Kasumi-1 (cell line): Measurements from ENCODE around the gene CHIA.

Experiments used
- DNase-seq, 2 experiments: peaks; one replicate each; lab custom pipeline; 2025; lab: John Stamatoyannopoulos, UW

Gene CHIA

DNA sequence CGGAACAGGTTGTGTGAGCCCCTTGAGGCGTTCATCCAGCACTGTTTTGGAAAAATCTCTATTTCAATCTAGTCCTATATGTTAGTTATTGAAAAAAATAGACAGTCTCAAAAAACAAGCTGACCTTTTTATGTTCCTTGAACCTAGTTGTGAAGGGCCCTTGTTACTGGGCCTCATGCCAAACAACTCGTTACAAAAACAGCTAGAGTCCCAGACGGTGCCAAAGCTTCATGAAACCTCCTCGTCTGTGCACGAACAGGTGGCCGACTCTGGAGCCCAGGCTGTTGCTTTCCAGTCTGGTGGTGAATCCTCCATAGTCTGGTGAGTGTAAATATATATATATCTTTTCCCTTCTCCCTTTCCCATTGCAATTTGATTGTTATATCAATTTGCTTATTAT lies at the start of gene CHIA:
CHIA (plus strand) TSS at position 222 of the 400 bp plus-strand sequence. CDS start 19,617 bp downstream, outside the sequence.
- DNase-seq: no peak

DNA sequence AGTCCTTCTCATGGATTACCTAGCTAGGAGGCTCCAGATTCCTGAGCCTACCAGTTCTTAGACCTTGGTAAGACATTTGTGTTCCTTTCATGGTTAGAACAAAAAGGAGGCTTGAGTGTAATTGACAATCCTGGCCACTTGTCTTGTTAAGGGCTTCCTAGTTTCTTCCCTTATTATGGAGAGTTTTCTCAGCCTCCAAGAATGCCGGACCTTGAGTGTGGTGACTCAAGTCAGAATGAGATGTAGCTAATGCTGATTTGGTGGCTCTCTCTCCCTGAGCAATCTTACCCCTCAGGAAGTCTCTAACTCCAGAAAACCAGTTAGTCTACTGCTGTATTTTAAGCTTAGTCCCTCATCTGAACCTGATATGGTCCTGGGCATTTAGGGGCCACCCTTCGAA lies 48.9 kb upstream of the CHIA start:
- no peak for DNase-seq

DNA sequence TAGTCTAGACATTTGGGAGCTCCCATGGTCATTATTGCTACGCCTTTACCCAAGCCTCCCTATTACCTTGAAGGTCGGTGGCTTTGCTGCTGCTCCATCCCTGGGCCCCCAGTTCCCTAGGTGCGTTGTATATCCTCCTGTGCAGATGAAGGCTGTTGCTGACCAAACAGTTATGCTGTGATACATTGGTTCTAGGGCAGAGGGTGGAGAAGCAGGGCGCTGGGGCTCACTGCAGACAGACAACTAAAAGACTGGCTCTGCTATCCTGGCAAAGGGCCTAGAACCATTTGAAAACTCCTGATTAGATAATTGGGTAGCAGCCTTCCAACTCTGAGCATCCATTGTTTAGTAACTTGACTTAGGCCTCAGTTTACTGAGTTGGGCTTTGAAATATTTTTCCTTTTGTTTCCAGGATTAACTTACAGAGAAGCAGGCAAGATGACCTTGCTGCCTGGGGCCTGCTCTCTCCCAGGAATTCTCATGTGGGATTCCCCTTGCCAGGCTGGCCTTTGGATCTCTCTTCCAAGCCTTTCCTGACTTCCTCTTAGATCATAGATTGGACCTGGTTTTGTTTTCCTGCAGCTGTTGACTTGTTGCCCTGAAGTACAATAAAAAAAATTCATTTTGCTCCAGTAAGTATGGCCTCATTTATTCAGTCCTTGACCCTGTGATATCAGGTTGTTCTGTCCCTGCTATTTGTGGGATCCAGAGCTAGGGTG lies 47.7 kb upstream of the CHIA start:
- DNase-seq: no peak

DNA sequence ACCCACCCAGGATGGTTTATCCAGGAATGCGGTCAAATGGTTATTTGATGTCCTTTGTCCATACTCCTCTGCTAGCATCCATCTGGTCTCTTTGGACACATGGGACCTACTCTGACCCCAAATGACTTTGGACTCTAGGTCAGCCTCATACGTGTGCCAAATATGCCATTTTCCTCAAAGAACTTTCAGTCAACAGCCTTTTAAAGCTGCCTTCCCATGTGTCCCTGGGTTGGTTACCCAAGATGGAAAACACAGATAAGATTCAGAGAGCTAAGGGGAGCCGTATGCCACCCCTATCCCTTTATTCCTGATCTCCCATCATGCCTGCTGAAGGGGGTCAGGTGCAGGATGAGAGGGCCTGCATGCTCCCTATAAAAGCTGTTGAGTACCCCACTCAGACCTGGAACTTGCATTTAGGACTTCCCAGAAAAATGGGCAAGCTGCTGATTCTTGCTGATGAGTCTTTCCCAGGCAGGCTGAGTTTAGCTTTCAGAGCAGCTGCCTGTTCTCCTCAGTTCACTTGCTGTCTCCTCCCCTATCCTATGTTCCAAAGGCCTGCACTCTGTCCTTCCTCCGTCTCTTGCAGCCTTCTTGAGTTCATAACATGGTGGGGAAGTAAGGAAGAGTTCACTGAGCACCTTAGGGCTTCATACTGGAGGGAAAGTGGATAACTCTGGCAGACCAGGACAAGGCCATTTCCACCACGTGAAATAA lies 43.4 kb upstream of the CHIA start:
- DNase-seq: no peak

DNA sequence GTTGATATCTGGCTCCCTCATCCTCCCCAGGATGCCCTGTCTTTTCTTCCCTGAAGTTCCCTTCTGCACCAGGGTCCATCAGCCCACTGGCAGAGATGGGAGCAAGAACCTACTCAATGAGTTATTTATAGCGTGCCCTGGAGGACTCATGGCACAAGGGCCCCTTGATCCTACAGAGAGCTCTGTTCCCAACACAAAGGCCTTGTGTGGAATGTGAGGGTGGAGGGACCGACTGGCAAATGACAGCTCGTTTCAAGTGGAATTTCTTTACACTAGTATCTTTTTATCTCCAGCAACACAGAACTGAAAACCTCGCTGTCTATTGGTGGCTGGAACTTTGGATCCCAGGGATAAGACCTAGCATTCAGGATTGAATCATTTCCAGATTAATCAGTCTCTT lies 40.7 kb upstream of the CHIA start:
- no peak for DNase-seq

DNA sequence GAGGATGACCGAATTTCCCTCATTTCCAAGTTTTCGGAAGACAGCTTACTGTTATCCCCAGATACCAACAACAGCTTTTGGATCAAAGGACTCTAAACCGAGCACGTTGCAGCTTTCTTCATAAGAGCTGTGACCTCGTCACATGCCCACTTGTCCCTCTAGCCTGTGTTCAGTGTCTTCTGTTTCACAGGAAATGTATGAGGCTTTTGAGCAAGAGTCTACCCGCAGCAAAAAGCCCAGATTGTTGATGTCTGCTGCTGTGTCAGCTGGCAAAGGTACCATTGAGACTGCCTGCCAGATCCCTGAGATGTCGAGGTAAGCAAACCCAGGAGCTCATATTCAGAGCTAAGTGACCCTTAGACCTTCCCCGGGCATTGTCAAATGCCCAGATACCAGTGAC lies 39.1 kb upstream of the CHIA start:
- no peak for DNase-seq

DNA sequence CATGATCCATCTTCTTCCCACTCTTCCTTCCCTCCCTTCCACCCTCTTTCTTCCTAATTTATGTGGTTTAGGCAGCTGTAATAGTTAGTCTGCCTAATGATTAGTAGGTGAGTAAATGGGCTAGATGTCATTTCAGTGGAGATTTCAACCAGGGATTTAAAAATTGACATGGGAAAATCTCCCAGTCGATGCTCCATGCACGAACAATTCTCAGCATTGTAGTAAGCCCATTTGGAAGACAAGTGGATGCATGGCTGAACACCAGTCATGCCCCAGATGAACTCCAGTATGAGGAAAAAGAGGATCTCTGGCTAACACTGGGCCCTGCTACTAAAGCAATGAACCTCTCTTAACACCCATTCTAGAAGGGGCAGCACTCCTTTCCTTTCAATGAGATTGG lies 37.9 kb upstream of the CHIA start:
- DNase-seq: no peak

DNA sequence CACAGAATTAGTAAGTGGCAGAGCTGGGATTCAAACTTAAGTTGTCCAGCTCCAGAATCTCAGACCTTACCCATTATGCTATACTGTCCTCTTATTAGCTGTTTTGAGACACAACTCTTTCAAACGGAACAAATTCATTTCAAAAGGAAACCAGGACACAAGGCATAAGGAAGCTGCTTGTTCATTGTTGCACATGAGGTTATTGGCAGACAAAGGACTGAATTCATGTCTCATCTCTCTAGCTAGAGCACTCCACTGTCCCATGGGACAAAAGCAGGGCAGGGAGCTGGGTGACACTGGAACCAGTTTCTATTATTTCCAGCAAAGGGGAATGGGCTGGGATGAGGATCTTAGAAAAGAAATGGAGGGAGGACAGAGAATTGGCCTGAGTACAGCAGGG lies 36.8 kb upstream of the CHIA start:
- DNase-seq: no peak

DNA sequence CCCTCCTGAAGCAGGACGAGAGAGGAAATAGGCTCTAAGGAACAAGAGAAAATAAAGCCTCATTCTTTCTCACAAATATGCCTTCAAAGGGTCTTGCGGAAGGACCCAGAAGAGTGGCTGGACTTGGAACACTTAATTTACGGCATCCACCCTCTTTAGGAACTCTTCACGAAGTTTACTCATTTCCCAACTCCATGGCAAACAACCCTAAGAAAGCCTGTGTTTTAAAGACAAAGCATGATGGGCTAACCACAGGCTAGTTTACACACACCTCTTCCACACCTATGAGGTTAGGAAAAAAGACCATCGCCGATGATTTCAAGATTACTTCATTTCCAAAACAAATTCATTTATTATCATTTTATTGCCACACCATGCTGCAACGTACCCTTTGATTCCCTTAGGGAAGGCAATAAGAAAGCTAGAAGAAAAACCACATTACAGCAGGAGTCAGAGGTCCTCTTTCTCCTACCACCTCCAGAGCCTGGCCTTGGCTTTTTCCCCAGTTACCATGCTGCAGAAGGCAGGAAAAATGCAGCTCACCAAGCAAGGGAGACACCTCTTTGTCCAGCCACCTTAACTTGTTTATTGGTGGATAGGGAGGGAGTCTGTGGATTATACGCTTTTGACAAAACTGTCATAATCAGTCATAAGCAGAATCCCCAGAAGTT lies 33.5 kb upstream of the CHIA start:
- DNase-seq: no peak

DNA sequence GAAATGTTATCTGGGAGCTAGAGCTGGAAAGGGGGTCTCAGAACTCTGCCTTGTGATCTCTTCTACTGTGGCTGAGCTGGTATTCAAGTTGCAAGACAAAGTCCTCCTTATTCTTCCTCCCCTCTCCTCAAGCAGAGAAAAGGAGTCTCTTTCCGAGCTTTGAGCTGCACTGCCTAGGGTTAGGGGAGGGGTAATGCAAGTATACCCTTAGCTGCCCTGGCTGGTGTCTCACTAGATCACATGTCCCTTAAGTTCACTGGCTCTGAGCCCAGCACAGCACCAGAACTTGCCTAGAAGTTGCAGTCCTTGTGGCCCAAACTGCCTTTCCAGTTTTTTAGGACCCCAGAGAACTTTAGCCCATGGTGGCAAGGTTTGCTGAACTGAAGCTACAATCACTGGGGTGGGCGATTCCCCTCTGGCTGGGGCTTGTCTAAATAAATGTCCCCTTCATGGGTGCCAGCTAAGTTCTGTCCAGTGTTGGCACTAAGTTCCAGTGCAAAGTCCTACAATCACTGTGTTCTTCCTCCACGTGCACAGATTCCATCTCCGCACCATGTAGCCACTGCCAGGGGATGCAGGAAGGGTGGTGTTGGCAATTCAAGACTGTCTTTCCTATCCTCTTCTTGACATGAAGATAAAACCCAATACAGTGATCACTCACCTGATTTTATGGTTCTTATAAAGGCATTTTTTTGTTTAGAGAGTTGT lies 22.7 kb upstream of the CHIA start:
- DNase-seq: no peak

DNA sequence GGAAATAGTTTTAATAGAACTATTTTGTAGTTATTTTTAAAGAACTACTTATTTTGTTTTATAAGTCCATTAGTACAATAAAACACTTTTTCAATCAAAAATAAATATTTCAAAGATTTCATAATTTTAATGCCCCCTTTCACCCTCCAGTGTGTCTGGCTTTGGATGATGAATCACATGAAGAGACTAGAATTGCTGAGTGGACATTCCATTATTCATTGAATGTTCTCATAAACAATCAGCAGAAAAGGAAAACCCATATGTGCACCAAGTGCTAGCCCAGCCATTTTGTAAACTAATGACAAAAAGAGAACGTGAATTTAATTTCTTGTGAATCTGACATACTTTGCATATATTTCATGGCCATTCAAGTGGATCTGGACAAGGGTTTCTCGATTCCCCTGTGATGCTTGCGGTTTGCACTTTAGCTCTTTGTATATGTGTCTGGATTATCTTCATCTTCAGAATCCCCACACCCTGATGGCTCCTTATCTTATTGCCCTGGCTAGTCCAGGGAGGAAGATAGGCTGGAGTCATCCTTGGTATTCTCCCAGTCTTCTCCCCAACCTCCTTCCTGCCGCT lies 20.7 kb upstream of the CHIA start:
- DNase-seq: no peak

DNA sequence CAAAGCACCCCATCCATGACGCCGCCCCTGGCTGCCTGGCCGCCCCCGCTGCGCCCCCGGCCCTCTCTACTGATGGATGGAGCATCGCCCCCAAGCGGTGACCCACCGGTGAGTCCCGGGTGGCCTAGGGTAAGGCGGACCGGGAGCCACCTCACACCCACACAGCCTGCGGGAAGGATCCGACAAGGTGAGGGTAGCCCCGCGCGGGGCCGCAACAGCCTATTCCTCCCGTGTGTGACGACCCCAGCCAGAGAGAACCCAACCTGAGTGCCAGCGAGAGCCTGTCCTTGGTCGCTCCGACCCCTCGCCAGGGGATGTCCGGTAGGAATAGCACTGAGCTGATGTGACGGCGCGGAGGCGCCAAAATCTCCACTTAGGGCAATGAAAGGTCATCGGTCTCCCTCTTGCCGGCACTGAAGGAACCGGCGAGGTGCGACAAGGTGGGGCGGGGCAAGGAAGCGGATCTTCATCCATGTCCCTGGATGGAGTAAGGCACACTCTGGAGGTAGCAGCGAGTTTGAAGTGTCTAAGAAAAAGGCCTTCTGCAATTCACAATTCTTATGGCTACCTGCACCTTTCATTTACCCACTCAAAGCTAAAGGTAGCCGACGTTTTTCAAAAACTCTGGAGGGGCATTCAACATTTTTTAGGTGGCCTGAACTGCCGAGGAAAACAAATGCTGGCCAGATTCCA lies 19.7 kb upstream of the CHIA start:
- DNase-seq: no peak

DNA sequence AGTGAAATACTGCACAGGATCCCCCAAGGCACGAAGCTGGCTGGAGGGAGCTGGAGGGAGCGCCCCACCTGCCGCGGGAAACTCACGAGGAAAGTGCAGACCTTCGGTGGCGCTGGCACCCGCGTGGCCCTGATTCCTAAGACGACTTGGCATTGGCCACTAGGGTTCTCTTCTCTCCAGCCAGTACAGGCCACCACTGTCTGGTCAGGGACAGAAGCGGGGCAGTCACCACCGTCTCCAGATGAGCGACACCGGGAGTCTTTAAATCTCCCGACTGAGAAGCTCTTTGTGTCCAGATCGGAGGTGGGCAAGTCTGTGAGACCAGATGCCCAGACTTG lies 19.2 kb upstream of the CHIA start:
- DNase-seq: no peak

DNA sequence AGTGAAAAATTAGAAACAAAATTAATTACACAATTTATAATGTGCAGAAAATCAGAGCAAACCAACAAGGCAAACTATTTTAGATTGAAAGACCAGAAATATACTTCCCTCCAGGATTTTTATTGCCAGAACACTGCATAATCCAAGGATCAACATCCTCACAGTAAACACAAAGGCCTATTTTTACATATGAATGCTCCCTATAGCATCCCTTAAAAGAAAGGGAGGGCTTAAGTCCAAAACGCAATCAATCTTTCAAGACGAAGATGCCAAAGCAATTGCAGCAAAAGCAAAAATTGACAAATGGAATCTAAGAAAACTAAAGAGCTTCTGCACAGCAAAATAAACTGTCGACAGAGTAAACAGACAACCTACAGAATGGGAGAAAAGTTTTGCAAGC lies 18.6 kb upstream of the CHIA start:
- DNase-seq: no peak

DNA sequence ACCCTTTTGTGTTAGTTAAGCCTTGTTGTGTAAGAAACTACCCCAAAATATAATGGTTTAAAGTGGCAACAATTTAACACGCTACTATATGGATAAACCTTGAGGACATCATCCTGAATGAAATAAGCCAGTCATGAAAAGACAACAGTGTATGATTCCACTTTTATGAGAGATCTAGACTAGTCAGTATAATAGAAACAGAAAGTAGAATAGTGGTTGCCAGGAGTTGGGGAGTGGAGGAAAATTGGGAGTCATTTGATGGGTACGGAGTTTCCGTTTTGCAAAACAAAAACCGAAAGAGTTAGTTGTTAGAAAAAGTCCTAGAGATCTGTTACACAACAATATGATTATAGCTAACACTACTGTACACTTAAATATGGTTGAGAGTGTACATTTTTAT lies 16.0 kb upstream of the CHIA start:
- DNase-seq: no peak

DNA sequence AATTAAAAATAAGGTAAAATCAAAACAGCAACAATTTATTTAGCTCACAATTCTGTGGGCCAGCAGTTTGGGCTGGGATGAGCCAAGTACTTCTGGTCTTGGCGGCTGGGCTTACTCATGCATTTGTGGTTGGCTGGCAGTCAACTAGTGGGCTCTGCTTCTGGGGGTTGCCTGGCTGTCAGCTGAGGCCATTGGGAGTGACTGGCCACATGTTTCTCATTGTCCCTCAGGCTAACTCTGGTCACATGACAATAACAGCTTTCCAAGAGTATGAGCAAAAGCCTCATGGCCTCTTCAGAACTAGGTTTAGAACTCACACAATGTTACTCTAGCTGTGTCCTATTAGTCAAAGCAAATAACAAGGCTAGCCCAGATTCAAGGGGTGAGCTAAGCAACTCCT lies 15.6 kb upstream of the CHIA start:
- no peak for DNase-seq

DNA sequence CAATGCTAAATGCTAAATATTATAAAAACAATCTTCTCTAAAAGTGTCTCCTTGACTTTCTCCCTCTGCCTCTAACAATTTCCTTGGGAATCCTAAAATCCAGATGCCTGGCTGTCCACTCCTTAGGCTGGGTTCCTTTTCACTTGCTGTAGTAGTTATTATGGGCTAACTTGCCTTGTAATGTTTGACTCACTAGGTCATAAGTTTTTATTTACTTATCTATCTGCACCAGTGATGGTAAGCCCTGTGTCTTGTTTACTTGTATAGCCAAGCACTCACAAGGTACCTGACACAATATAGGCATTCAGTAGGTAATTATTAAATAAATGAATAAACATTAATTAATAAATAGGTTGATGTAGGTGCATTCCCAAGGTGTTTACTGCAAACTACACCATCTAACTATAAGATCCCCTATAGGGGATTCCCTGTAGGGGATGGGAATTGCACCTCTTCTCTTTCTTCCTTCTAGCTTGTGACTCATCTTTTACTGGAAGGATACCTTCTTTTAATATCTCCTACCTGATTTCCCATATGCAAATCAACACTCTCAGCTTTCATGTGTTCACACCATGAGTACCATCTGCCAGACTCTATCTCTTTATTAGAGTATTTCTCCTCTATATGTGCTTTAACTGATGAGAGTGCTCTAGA lies 14.7 kb upstream of the CHIA start:
- no peak for DNase-seq

DNA sequence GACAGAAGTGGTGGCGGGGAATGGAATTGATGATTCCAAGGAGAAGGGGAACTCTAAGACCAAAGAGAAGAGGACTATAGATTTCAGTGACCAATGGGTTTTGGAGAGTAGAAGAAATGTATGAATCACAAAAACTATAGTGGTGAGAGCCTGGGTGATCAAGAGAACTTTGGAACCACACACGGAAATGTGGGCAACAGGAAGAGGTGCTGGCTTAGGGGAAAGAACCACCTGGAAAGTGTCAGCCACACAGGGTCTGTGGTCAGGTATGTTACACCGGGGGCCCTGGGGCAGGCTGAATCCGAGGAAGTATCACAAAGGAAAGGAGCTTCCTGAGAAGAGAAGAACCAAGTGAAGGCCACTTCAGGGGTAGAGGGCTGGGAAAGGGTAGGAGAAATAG lies 11.5 kb upstream of the CHIA start:
- no peak for DNase-seq

DNA sequence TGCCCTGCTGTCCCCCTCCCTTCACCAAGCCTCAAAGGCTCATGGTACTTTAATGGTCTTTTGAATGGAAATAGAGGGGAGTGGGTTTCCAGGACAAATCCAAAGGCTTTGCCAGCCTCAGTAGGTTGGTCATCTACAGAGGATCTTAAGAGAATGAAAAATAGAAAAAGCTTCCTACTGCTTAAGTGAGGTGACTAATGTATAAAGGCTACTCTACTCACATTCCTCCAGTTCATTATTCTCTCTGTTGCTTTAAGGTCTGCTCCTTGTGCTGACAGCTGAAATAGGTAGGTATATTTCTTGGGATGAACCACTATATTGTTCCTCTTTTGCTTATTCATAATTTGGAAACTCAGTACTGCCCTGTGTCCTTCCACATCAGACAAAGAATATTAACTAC lies 10.4 kb upstream of the CHIA start:
- no peak for DNase-seq

DNA sequence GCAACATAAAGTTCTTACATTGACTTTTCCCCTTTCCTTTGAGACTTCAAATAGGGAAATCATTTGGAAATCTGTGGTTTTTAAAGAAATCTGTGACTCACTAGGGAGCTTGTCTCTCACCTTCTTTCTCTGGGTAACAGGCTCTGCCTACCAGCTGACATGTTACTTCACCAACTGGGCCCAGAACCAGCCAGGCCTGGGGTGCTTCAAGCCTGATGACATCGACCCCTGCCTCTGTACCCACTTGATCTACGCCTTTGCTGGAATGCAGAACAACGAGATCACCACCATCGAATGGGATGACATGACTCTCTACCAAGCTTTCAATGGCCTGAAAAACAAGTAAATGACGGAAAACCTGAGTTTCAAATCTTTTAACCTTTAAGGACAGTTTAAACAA lies 9.2 kb upstream of the CHIA start:
- no peak for DNase-seq

DNA sequence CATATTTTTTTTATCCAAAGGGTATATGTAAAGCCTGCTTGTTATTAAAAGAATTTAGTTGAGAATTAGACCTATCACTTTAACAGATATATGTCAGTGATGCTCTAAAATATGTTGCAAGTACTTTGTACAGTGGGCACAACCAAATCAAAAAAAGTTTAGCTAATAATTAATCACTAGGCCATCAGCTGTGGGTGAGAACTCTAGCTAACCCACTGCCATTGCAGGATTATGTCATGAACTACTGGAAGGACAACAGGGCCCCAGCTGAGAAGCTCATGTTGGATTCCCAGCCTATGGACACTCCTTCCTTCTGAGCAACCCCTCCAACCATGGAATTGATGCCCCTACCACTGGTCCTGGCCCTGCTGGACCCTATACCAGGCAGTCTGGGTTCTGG lies 6.8 kb upstream of the CHIA start:
- DNase-seq: no peak
